ELR (cell line): ENCODE measurements around the gene GYG2.
"Not testable (repeated sequence)": the region's sequence is repeated elsewhere in the genome, so short reads cannot be mapped to it uniquely, and the experiment has no call there.

Experiments
- DNase-seq: peaks from one replicate; pipeline ENCODE4 v3.0.0-alpha.2; 2015; ENCODE audit warnings: low read depth

Gene GYG2

DNA sequence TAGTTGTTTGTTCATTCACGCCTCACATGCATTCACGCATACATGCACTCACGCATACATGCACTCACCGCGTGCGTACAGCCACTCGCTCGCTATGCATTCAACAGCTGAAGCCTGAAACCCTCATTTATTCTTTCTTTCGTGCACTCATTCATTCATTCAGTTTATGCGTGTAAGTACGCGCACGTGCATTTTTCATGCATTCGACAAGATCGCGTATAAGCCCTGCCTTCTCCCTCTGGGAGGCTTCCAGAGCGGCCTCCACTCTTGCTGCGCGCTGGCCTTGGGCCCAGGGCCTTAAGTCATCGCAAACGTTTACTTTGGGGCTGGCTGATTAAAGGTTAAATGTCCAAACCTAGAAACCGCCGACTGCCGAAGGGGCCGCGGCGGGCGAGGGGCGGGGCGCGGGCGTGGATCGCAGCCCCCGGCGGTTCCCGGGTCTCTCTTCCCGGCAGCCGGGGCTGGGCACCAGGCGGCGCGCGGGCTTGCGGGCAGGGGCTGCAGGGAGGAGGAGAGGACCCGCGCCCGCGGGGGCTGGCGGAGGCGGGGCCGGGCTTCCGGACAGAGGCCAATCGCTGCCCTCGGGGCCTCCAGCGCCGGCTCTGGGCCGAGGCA lies at the start of gene GYG2:
GYG2 (plus strand) TSS at position 587 of the 615 bp plus-strand sequence. CDS start 1,259 bp downstream, outside the sequence.
- peak; percentile 2 for DNase-seq

DNA sequence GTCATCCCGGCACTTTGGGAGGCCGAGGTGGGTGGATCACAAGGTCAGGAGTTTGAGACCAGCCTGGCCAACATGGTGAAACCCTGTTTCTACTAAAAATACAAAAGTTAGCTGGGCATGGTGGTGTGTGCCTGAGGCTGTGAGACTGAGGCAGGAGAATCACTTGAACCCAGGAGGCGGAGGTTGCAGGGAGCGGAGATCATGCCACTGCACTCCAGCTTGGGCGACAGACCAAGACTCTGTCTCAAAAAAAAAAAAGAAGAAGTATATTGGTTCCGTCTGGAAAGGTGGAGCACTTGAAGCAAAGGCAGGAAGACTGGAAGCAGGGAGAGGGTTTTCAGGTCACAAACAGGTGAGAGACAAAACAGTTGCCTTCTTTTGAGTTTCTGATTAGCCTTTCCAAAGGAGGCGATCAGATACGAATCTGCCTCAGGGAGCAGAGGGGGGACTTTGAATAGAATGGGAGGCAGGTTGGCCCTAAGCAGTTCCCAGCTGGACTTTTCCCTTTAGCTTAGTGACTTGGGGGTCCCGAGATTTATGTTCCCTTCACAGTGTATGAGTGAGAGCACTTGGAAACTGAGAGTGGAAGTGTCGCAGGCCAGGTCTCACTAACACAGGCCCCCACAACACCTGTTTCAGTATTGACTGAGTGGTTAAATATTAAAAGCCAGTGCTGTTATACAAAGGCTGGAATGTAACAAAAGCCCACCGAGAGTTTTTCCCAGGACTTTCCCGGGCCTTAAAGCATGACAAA lies 48.1 kb upstream of the GYG2 start:
- not testable (repeated sequence) for DNase-seq

DNA sequence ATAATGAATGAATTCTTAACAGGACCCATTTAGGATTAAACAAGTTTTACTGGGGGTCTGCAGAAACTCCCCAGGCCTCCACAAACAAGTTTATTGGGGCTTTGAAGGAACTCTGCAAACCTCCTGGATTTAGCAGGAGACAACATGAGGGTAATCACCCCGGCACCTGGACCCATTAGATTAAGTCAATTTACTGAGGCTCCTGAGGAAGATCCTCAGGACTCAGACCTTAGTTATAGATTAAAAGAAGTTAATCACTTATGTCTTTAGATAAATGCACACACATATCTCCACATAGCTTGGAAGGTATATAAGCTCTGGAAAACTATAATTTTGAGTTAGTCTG lies 47.5 kb upstream of the GYG2 start:
- no peak for DNase-seq

DNA sequence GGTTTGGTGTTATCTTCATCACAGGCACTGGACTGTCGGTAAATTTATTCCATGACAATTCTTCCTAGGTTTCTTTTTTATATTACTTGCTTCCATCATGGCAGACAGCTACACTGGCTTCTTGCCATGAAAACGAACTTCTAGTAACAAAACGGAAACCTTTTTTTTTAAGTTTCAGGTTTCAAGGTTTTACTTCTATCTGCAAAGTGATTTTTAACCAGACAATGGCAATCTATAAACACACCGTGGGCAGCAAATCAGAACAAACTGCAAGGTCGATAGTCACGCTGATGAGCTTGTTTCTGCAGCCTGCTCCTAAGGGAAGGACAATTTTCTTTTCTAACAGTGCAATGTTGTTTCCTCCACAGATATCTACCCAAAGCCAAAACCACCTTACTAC lies 47.0 kb upstream of the GYG2 start:
- DNase-seq, result no peak

DNA sequence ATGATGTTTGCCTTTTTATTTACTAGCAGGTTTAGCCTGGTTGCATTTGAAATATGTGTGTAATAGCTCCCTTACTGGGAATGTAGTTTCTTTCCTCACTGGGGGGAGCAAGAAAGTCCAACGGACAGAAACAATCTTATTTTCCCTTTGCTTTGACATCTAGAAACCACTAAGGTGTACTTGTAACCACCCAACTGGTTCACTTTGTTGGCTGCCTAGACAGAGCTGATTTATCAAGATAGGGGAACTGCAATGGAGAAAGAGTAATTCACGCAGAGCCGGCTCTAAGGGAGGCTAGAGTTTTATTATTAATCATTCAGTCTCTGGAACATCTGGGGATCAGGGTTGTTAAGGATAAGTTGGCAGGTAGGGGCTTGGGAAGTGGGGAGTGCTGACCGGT lies 46.6 kb upstream of the GYG2 start:
- no peak for DNase-seq

DNA sequence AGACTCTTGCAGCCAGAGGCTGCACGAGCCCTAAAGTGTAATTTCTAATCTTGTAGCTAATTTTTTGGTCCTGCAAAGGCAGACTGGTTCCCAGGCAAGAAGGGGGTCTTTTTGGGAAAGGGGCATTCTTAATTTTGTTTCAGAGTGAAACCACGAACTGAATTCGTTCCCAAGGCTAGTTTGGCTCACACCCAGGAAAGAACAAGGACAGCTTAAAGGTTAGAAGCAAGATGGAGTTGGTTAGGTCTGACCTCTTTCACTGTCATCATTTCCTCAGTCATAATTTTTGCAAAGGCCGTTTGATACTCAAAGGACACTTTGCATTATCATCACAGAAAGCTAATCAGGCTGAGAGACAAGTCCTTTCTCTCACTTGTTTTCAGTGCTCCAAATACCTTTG lies 46.0 kb upstream of the GYG2 start:
- DNase-seq, result no peak

DNA sequence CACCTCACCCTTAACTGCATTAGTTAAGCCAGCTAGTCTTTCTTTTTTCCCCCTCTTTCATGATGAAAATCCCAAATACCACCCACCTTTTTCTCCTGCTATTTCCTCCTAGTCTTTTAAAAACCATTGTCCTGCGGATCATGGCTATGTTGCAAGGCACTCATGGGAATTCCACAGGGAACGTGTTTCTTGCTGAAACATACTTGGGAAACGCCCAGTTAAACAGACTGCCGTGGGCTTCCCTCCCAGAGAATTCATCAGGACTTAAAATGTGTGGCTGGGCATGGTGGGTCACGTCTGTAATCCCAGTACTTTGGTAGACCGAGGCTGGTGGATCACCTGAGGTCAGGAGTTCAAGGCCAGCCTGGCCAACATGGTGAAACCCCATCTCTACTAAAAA lies 44.7 kb upstream of the GYG2 start:
- no peak for DNase-seq

DNA sequence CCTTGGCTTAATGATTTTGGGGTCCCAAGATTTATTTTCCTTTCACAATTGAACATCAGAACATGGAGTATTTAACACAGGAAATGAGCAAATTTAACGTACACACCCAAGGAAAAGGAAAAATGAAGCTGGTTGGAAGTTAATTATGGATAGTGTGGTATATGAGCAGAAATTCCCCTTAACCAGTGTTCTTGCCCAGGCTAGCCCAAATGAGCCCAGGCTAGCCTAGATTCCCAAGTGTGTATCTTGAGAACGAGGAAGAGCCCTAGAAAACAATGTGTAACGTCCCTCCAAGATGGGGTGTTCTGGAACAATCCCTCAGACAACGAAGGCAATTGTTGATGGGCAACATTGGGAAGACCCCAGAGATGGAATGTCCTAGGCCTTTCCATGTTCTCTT lies 43.2 kb upstream of the GYG2 start:
- no peak for DNase-seq

DNA sequence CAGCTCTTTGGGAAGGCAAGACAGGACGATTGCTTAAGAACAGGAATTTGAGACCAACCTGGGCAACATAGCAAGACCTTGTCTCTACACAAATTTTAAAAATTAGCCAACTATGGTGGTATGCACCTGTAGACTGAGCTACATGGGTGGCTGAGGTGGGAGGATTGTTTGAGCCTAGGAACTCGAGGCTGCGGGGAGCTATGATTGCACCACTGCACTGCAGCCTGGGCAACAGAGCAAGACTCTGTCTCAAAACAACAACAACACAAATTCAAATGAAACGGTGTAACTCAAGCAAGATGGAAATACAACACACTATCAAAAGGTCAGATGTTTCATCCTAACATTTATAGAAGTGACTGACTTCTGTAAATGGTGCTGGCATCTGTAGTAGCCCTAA lies 39.8 kb upstream of the GYG2 start:
- DNase-seq, result no peak

DNA sequence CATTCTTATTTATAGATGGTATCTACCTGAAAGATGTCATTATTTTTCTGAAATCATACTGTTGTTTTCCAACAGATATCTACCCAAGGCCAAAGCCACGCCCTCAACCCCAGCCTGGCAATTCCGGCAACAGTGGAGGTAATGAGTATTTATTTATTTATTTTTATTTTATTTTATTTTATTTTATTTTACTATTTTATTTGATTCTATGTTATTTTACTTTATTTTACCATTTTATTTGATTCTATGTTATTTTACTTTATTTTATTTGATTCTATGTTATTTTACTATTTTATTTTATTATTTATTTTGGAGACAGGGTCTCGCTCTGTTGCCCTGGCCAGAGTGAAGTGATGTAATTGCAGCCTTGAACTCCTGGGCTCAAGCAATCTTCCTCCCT lies 39.2 kb upstream of the GYG2 start:
- DNase-seq, result no peak

DNA sequence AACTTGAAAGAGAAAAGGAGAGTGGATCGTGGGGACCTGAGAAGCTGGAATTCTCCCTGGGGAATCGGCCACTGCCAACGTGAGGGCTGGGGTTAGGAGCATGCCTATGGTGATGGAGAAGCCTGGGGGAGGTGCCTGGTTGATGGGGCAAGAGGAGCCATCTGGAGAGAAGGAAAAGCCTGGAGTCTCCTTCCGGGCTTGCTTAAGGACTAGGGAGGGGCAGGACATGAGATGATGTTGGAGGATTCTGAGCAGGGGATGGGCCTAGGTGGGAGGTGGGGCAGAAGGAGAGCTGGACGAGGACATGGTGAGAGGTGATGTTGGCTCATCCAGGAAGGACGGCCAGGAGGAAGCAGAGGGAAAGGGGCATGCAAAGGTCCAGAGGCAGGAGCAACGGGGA lies 35.0 kb upstream of the GYG2 start:
- DNase-seq, result no peak

DNA sequence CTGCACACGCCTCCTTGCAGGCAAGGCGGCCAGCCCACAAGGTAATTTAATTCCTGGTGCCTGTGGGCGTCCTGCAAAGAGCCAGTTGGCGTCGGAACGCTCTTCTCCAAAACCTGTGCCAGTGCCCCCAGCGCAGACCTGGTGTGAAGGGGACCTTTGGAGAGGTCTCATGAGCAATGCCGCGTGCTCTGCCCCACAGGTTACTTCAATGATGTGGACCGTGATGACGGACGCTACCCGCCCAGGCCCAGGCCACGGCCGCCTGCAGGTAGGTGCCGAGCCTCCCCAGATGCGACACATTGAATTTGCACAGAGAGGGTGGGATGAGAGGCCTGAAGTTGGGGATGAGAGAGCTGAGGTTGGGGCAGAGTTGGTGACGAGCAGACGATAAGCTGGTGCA lies 34.4 kb upstream of the GYG2 start:
- no peak for DNase-seq

DNA sequence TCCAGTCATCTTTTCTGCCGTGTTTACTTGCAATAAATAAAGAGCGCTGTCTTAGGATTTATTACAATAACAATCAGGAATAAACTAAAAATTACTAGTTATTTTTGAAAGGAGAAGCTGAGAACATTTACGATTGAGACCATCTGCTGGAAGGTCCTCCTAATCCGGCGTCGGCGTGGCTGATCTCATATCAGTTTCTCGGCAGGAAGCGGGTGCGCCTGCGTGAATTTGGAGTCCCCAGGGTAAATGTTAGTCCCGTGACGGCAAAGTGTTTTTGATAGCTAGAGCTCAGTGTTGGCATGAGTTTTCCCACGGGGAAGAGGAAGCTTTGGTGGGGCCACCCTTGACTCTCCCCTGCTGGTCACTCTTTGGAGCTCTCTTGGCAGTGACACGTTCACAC lies 31.9 kb upstream of the GYG2 start:
- DNase-seq, result not testable (repeated sequence)

DNA sequence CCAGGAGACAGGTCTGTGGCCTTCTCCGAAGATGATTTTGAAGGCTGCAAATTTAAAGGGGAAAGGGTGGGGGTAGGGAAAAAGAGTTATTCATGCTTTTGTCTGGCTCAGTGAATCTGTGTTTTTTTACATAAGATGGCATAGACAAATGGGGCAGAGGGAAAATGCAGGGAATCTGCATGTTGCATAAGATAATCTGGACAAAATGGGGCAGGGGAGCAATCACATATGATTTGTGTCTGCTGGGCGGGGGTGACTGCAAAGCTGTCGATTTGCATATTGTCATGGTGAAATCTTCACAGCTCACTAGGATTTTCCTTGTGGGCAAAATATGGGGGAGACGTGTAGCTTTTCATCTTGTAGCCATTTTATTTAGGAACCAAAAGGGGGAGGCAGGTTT lies 29.4 kb upstream of the GYG2 start:
- no peak for DNase-seq

DNA sequence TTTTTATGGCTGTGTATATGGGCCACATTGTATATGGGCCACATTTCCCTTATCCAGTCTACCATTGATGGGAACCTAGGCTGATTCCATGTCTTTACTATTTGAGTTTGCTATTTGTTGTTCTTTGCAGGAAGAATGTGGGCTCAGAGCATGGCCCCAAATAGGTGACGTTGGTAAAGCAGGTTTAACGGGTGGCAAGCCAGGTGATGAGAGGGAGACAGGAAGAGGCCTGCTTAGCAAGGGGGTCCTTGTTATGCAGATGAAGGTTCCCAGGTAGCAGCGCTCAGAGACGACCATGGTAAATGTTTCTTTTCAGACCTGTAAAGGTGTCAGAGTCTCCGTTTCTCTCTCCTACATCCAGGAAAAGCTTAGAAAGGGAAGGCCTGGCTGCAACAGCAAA lies 28.8 kb upstream of the GYG2 start:
- not testable (repeated sequence) for DNase-seq

DNA sequence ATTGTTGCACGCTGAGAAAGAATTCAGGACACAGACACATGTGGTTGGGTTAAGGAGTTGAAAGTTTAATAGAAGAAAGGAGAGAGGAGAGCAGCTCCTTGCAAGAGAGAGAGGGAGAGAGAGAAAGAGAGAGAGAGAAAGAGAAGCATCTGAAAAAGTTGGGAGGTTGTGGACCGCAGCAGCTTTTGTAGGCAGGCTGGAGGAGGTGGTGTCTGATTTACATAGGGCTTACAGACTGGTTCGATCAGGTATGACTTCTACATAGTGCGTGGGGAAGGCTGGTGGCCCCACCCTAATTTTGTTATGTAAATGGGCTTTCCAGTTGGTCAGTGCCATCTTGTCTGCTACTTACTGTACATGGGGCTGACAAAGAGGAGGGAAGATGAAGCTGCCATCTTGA lies 27.5 kb upstream of the GYG2 start:
- no peak for DNase-seq

DNA sequence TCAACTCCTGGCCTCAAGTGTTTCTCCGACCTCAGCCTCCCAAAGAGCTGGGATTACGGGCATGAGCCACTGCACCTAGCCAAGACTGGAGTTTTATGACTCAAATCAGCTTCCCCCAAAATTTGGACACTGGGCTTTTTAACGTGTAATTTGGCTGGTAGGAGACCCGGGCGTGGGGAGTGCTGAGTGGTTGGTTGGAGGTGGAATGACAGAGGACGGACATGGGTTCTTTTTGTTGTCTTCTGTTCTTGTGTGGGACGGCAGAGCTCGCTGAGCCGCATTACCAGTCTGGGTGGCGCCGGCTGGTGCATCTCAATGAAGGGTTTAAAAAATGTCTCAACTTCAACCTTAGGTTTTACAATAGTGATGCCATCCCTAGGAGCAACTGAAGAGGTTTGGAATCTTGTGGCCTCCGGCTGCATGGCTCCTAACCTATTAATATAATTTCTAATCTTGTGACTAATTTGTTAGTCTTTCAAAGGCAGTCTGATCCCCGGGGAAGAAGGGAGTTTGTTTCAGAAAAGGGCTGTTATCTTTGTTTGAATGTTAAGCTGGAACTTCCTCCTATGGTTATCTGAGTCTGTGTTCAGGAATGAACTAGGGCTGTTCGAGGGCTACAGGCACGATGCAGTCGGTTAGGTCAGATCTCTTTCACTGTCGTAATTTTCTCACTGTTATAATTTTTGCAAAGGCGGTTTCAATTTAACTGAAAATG lies 26.2 kb upstream of the GYG2 start:
- not testable (repeated sequence) for DNase-seq

DNA sequence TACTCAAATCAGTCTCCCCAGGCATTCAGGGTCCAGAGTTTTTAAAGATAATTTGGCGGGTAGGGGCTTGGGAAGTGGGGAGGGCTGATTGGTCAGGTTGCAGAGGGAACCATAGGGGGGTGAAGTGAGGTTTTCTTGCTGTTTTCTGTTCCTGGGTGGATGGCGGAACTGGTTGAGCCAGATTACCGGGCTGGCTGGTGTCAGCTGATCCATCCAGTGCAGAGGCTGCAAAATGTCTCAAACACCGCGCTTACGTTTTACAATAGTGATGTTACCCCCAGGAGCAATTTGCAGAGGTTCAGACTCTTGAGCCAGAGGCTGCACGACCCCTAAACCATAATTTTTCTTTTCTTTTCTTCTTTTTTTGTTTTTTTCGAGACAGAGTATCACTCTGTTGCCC lies 25.2 kb upstream of the GYG2 start:
- not testable (repeated sequence) for DNase-seq

DNA sequence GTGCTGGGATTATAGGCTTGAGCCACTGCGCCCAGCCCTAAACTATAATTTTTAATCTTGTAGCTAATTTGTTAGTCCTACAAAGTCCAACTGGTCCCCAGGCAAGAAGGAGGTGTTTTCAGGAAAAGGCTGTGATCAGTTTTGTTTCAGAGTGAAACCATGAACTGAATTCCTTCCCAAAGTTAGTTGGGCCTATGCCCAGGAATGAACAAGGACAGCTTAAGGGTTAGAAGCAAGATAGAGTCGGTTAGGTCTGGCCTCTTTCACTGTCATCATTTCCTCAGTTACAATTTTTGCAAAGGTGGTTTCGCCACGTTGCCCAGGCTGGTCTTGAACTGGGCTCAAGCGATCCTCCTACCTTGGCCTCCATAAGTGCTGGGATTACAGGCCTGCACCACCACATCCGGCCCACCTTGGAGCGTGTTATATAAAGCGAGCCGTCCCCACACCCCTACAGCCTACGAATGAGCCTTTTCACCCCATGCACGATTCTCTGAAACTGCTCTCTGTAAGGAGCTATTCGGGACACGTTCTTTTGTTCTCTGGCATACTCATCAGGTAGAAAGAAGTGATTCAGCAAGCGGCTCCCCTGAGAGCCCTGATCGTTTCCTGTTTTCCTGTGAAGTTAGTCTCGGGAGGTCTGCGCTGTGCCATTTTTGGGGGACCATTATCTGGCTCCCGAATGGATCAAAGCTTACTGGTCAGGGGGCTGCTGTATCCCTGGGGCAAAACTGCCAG lies 24.5 kb upstream of the GYG2 start:
- not testable (repeated sequence) for DNase-seq

DNA sequence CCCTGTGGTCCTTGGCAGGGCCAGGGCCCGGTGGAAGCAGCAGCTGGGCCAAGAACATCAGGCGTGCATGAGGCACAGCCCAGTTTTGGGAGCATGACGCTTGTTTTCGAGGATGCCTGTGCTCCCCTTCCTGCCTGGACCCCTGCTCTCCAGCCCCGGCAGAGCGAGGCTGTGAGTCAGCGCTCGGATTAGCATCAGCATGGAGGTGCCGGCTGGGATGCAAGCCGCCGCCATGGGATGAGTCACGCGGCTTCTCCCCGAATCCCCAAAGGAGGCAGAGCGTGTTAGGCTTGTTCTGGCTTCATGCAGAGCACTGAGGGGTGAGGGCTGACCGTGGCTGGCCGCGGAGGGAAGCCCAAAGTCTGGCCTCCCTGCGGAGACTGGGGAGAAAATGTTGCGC lies 23.9 kb upstream of the GYG2 start:
- DNase-seq, result peak; percentile 14

DNA sequence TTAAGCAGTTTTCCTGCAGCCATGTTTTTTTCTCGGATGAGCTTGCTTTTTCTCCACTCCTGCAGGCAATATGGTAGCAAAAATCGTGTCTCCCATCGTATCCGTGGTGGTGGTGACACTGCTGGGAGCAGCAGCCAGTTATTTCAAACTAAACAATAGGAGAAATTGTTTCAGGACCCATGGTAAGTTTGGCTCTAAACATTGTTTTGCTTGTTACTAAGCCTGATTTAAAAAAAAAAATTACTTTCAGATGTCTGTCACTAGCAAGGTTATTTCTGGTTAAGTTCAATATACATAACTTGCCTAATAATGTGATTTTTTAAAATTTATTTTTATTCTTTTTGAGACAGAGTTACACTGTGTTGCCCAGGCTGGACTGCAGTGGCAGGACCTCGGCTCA lies 17.5 kb upstream of the GYG2 start:
- no peak for DNase-seq

DNA sequence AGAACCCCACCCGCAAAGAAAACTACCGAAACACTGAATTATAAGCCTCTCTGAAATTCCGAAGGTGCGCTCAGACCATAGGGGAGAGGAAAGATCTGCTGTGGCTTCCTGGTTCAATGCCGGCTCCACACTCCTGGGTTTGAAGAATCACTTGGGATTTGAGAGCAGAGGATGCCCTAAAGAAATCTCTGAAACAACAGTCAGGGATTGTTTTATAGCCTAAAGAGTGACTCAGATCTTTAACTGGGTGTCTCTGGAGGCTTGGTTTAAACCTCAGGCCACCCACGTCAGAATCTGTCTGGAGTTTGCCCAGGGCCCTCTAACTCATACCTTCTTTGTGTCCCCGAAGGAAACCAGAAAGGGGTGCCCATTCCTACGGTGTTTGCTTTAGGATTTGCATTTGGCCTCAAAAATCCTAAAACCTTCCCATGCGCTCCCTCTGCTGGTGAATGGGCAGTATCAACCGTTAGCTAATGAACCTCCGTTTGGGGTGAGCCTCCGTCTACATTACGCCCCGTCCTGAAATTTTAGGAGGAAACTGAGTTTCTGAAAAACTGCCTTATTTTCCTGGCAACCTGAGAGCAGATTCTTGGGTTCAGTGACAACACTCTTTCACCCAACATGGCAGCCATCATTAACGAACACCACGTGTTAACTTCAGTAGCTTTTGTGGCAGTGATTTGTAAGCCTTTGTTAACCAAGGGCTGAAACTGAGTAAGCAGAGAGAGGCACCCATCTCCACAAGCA lies 16.4 kb upstream of the GYG2 start:
- DNase-seq, result peak; percentile 42
